HepG2 (cell line): ENCODE results near the gene TRIP6. TPM values are rescaled to one million over a fixed set of nuclear protein-coding genes. Genes with fewer than 3 reads are reported as not detected.

Experiments
- ATF6 ChIP-seq: sonication (generic); formaldehyde crosslinking; conservative IDR thresholded peaks from 2 replicates; pipeline ENCODE4 v1.4.0; 2020; ENCODE audit warnings: missing genetic modification reagents
- FOXO1 ChIP-seq: sonication (generic); formaldehyde crosslinking; IDR thresholded peaks from 2 replicates; pipeline ENCODE4 v1.4.0; 2020; ENCODE audit warnings: missing genetic modification reagents
- GABPA ChIP-seq, 2 experiments: IDR thresholded peaks; 2 replicates each; pipeline ENCODE4 v1.6.1; 2011 to 2016; ENCODE audit warnings: low read depth in 2 of 2, low read length in 1 of 2, missing biosample characterization in 1 of 2, missing genetic modification characterization in 1 of 2
- HOXD1 ChIP-seq: sonication (generic); formaldehyde crosslinking; IDR thresholded peaks from 2 replicates; pipeline ENCODE4 v1.5.0; 2020; ENCODE audit warnings: missing genetic modification reagents
- IRF2 ChIP-seq: IDR thresholded peaks from 2 replicates; pipeline ENCODE4 v1.6.1; 2018; ENCODE audit warnings: missing genetic modification reagents, missing compliant biosample characterization
- MBNL3 ChIP-seq: fragments of 250-450 bp; sonication (Bioruptor Pico); conservative IDR thresholded peaks from 2 replicates; pipeline ENCODE4 v1.8.0; 2022; ENCODE audit warnings: mild to moderate bottlenecking, inconsistent platforms
- MYNN ChIP-seq: sonication (generic); formaldehyde crosslinking; IDR thresholded peaks from 2 replicates; pipeline ENCODE4 v1.4.0; 2020; ENCODE audit warnings: mild to moderate bottlenecking, low read depth, missing genetic modification reagents
- NR0B2 ChIP-seq: sonication (generic); formaldehyde crosslinking; IDR thresholded peaks from 2 replicates; pipeline ENCODE4 v1.4.0; 2020; ENCODE audit warnings: mild to moderate bottlenecking, missing genetic modification reagents
- PCBP1 ChIP-seq: fragments of 200-400 bp; formaldehyde crosslinking; IDR thresholded peaks from 2 replicates; pipeline ENCODE4 v1.6.1; 2017; ENCODE audit warnings: mild to moderate bottlenecking, low read depth, low read length, borderline replicate concordance
- POLR2AphosphoS5 ChIP-seq: IDR thresholded peaks from 2 replicates; pipeline ENCODE4 v1.6.1; 2012; ENCODE audit warnings: low read depth, low read length
- SNAPC2 ChIP-seq: sonication (generic); formaldehyde crosslinking; IDR thresholded peaks from 2 replicates; pipeline ENCODE4 v1.8.1; 2022; ENCODE audit warnings: mild to moderate bottlenecking, missing genetic modification reagents
- STAT5B ChIP-seq: sonication (generic); formaldehyde crosslinking; IDR thresholded peaks from 2 replicates; pipeline ENCODE4 v1.4.0; 2020; ENCODE audit warnings: missing genetic modification reagents
- TGIF2 ChIP-seq: IDR thresholded peaks from 2 replicates; pipeline ENCODE4 v1.6.1; 2016; ENCODE audit warnings: control low read depth, missing compliant biosample characterization
- UBTF ChIP-seq: sonication (generic); formaldehyde crosslinking; IDR thresholded peaks from 2 replicates; pipeline ENCODE4 v1.4.0; 2020; ENCODE audit warnings: mild to moderate bottlenecking, missing genetic modification reagents
- ZMAT5 ChIP-seq: sonication (generic); formaldehyde crosslinking; IDR thresholded peaks from 2 replicates; pipeline ENCODE4 v1.5.0; 2020; ENCODE audit warnings: mild to moderate bottlenecking, low read depth, missing genetic modification reagents, borderline replicate concordance
- ZNF383 ChIP-seq: sonication (generic); formaldehyde crosslinking; IDR thresholded peaks from 2 replicates; pipeline ENCODE4 v1.4.0; 2020; ENCODE audit warnings: missing genetic modification reagents, mild to moderate bottlenecking, borderline replicate concordance
- ZNF766 ChIP-seq: sonication (generic); formaldehyde crosslinking; IDR thresholded peaks from 2 replicates; pipeline ENCODE4 v1.5.0; 2020; ENCODE audit warnings: missing genetic modification reagents, borderline replicate concordance
- polyA plus RNA-seq, 8 experiments: library from polyadenylated mRNA; depleted of rRNA in 3 of 8; stranded (reverse) in 7 of 8; unstranded in 1 of 8; fragments of >200 nt; fragmentation: Illumina TruSeq in 4 of 8; extraction: Trizol in 4 of 8; gene quantifications; 2 replicates each; pipeline versions ENCODE4 v1.2.1 to v1.2.3, GENCODE V29; 2011 to 2016; ENCODE audit warnings: low read depth in 4 of 8, missing spikeins in 1 of 8, mixed read lengths in 1 of 8; ENCODE audit not compliant: insufficient read depth in 1 of 8
- total RNA-seq, 5 experiments: library from RNA; depleted of rRNA; stranded (reverse); fragments of >200 nt; fragmentation: Illumina TruSeq; extraction: Trizol; gene quantifications; 2 replicates each; pipeline ENCODE4 v1.2.3, GENCODE V29; 2016; ENCODE audit warnings: low read depth in 1 of 5
- TF ChIP-seq, protein P1 (sequence below): sonication (generic); formaldehyde crosslinking; IDR thresholded peaks from 2 replicates; pipeline ENCODE4 v1.4.0; 2020; ENCODE audit warnings: missing genetic modification reagents

The TRIP6 gene
- total and polyA plus RNA-seq, 2 of the 13 experiments (the other 11 are each of a cell fraction or from before 2014, with no cell fraction given) = 0.34 to 0.38 TPM

- TF ChIP-seq ZNF383 (CRISPR knock-in tag) (no peak), TGIF2 (CRISPR knock-in tag) (no peak), MBNL3 (CRISPR knock-in tag) (no peak), SNAPC2 (CRISPR knock-in tag) (no peak), PCBP1 (no peak), NR0B2 (CRISPR knock-in tag) (0 out of 2 replicates have a peak, but pooled peaks have one; percentile 28), GABPA (IDR thresholded peaks at IDR 0.05; ENCODE audit: low read depth, low read length) (no peak), GABPA (CRISPR knock-in tag; IDR thresholded peaks at IDR 0.05; ENCODE audit: low read depth) (no peak), STAT5B (CRISPR knock-in tag) (no peak), MYNN (CRISPR knock-in tag) (0 out of 2 replicates have a peak, but pooled peaks have one; percentile 57), FOXO1 (CRISPR knock-in tag) (no peak), UBTF (CRISPR knock-in tag) (no peak; the same call in 1 of the 2 replicates), ZMAT5 (no peak), ATF6 (no peak), IRF2 (no peak), ZNF766 (CRISPR knock-in tag) (no peak), HOXD1 (CRISPR knock-in tag) (no peak), POLR2AphosphoS5 (no peak)
- TF ChIP-seq, protein P1, sequence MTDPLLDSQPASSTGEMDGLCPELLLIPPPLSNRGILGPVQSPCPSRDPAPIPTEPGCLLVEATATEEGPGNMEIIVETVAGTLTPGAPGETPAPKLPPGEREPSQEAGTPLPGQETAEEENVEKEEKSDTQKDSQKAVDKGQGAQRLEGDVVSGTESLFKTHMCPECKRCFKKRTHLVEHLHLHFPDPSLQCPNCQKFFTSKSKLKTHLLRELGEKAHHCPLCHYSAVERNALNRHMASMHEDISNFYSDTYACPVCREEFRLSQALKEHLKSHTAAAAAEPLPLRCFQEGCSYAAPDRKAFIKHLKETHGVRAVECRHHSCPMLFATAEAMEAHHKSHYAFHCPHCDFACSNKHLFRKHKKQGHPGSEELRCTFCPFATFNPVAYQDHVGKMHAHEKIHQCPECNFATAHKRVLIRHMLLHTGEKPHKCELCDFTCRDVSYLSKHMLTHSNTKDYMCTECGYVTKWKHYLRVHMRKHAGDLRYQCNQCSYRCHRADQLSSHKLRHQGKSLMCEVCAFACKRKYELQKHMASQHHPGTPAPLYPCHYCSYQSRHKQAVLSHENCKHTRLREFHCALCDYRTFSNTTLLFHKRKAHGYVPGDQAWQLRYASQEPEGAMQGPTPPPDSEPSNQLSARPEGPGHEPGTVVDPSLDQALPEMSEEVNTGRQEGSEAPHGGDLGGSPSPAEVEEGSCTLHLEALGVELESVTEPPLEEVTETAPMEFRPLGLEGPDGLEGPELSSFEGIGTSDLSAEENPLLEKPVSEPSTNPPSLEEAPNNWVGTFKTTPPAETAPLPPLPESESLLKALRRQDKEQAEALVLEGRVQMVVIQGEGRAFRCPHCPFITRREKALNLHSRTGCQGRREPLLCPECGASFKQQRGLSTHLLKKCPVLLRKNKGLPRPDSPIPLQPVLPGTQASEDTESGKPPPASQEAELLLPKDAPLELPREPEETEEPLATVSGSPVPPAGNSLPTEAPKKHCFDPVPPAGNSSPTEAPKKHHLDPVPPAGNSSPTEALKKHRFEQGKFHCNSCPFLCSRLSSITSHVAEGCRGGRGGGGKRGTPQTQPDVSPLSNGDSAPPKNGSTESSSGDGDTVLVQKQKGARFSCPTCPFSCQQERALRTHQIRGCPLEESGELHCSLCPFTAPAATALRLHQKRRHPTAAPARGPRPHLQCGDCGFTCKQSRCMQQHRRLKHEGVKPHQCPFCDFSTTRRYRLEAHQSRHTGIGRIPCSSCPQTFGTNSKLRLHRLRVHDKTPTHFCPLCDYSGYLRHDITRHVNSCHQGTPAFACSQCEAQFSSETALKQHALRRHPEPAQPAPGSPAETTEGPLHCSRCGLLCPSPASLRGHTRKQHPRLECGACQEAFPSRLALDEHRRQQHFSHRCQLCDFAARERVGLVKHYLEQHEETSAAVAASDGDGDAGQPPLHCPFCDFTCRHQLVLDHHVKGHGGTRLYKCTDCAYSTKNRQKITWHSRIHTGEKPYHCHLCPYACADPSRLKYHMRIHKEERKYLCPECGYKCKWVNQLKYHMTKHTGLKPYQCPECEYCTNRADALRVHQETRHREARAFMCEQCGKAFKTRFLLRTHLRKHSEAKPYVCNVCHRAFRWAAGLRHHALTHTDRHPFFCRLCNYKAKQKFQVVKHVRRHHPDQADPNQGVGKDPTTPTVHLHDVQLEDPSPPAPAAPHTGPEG = no peak
Observed at GRCh38 chr7:100895956-100896731, 29.0 kb downstream of the TRIP6 start (continued).
